ENCODE data around the gene MPP4. TPM values are rescaled to one million over a fixed set of nuclear protein-coding genes. Genes with fewer than 3 reads are reported as not detected.
A peak's percentile ranks its signal among the peaks of the same experiment; 100 is the strongest.

MPP4 gene
- total RNA-seq, 1 experiment from 2014 or later: not detected

GRCh38 chr2:201709747-201710146 is 11.3 kb upstream of the MPP4 start:
- H2AK5ac ChIP-seq (ENCODE audit: insufficient read length, low read length): no peak overlapping the region
- H2BK5ac ChIP-seq (ENCODE audit: insufficient read length, low read length): no peak overlapping the region
- H3K27me3 ChIP-seq (ENCODE audit: insufficient read depth, low read length): no peaks in the 10 kb centered on the region
- WGBS (ENCODE audit: extremely low coverage, insufficient read length, low lambda C conversion rate): no CpG with 5 or more reads among the region's 5 CpGs
- no peak for DNase-seq
- H3K18ac ChIP-seq (ENCODE audit: insufficient read length, low read depth, low read length): no peak overlapping the region
- no peak overlapping the region for H4K8ac ChIP-seq (replicated peaks; ENCODE audit: insufficient read length, low read depth, low read length)
- no peak overlapping the region for H3K4ac ChIP-seq (ENCODE audit: low read depth, low read length)
- no peak overlapping the region for H2AFZ ChIP-seq (ENCODE audit: low read length)
- H3K36me3 Mint-ChIP-seq (ENCODE audit: insufficient read depth in 1 of 3, low read depth in 3 of 3): peaks cover 10 to 57% (median 45%) of the 10 kb centered on the region in 3 experiments; a peak in 6 of 7 replicates
- no peak overlapping the region for H4K5ac ChIP-seq (ENCODE audit: insufficient read length, low read depth, low read length)
- no peak overlapping the region for H3K23ac ChIP-seq (ENCODE audit: insufficient read length, low read depth, low read length)
- H3K4me2 ChIP-seq (ENCODE audit: insufficient read depth, insufficient read length, low read length): no peak overlapping the region
- no peak overlapping the region for H2BK120ac ChIP-seq (ENCODE audit: low read depth, low read length, poor library complexity, severe bottlenecking)
- H3K14ac ChIP-seq (ENCODE audit: insufficient read depth, low read length): no peak overlapping the region
- H3T11ph ChIP-seq (ENCODE audit: low read length): no peak overlapping the region
- H3K4me1 ChIP-seq (ENCODE audit: insufficient read depth, low read length): no peaks in the 10 kb centered on the region
- no peak overlapping the region for H3K4me3 Mint-ChIP-seq
- no peak overlapping the region for H3K9ac ChIP-seq (ENCODE audit: extremely low read depth, insufficient read length, low read length)
- H4K20me1 ChIP-seq (ENCODE audit: control insufficient read depth, insufficient read depth, insufficient read length): no peaks in the 10 kb centered on the region
- H2BK15ac ChIP-seq (ENCODE audit: low read depth, low read length): no peak overlapping the region
- no peak overlapping the region for H2BK20ac ChIP-seq (ENCODE audit: low read depth, low read length, poor library complexity, severe bottlenecking)
- no peaks in the 10 kb centered on the region for H3K79me1 ChIP-seq (ENCODE audit: insufficient read depth, low read depth, low read length, poor library complexity, severe bottlenecking)
- H4K91ac ChIP-seq (ENCODE audit: insufficient read length, low read depth, low read length): no peak overlapping the region
- no peaks in the 10 kb centered on the region for H3K23me2 ChIP-seq (ENCODE audit: insufficient read length, low read depth, low read length, poor library complexity, severe bottlenecking)
- H3K4me1 Mint-ChIP-seq: no peaks in the 10 kb centered on the region
- no peak for TF ChIP-seq CTCF (conservative IDR thresholded peaks at IDR 0.05)
- no peak overlapping the region for H3K27ac ChIP-seq (ENCODE audit: insufficient read length, low read depth, low read length)
- no peaks in the 10 kb centered on the region for H3K79me2 ChIP-seq (ENCODE audit: insufficient read depth, low read length)
- H3K27ac Mint-ChIP-seq: peak overlapping the region in 2 of 3 experiments; percentile 21 to 82; a peak in 2 of 7 replicates
- H2BK12ac ChIP-seq (ENCODE audit: insufficient read length, low read depth, low read length): no peak overlapping the region
- H3K9me3 Mint-ChIP-seq: no peaks in the 10 kb centered on the region
- no peaks in the 10 kb centered on the region for H3K9me3 ChIP-seq (ENCODE audit: control insufficient read depth, low read depth, low read length)
- no peak overlapping the region for H3K56ac ChIP-seq (ENCODE audit: insufficient read length, low read depth, low read length)
- no peaks in the 10 kb centered on the region for H3K27me3 Mint-ChIP-seq (ENCODE audit: low read depth)
